ENCODE results near the gene QARS1.

Gene QARS1

GRCh38 chr3:49104427-49105291, at the start of gene QARS1:
Gene QARS1 (minus strand): TSS chr3:49104757. CDS start chr3:49104733, 24 bp downstream.
- peak; percentile 68 to 82 (median 74) for DNase-seq

GRCh38 chr3:49153349-49153912, 48.9 kb upstream of the QARS1 start:
- DNase-seq, result no peak

- DNase-seq, result no peak
Measured at GRCh38 chr3:49151610-49152009, 47.1 kb upstream of the QARS1 start.

GRCh38 chr3:49148159-49148558, 43.6 kb upstream of the QARS1 start:
- DNase-seq, result no peak

GRCh38 chr3:49140080-49140479, 35.5 kb upstream of the QARS1 start:
- DNase-seq, result no peak

GRCh38 chr3:49135499-49135898, 30.9 kb upstream of the QARS1 start:
- DNase-seq, result no peak

GRCh38 chr3:49134471-49135265, 30.1 kb upstream of the QARS1 start:
- DNase-seq, result no peak

- DNase-seq, result no peak
Measured at GRCh38 chr3:49133226-49133951, 28.8 kb upstream of the QARS1 start.

GRCh38 chr3:49132437-49133225, 28.1 kb upstream of the QARS1 start, which contains the start of gene LAMB2:
Gene LAMB2 (minus strand): TSS chr3:49133050. CDS start chr3:49132867, 183 bp downstream.
- DNase-seq, result no peak

GRCh38 chr3:49132073-49132436, 27.5 kb upstream of the QARS1 start:
- no peak for DNase-seq

- DNase-seq, result no peak
Measured at GRCh38 chr3:49131576-49131975, 27.0 kb upstream of the QARS1 start.

GRCh38 chr3:49131040-49131439, 26.5 kb upstream of the QARS1 start:
- DNase-seq, result no peak

GRCh38 chr3:49124991-49125670, 20.6 kb upstream of the QARS1 start:
- DNase-seq, result no peak

- DNase-seq, result no peak
Measured at GRCh38 chr3:49124203-49124602, 19.6 kb upstream of the QARS1 start.

GRCh38 chr3:49123687-49124086, 19.1 kb upstream of the QARS1 start:
- no peak for DNase-seq

- DNase-seq, result no peak
Measured at GRCh38 chr3:49122886-49123545, 18.5 kb upstream of the QARS1 start.

- DNase-seq, result no peak
Measured at GRCh38 chr3:49122451-49122850, 17.9 kb upstream of the QARS1 start.

GRCh38 chr3:49122022-49122421, 17.5 kb upstream of the QARS1 start:
- no peak for DNase-seq

- no peak for DNase-seq
Measured at GRCh38 chr3:49121132-49121736, 16.7 kb upstream of the QARS1 start.

- peak; percentile 74 to 93 (median 86) for DNase-seq
Measured at GRCh38 chr3:49120438-49121131, 16.0 kb upstream of the QARS1 start, which contains the start of gene USP19. Gene USP19 (minus strand): TSS chr3:49120823. CDS start chr3:49119145, 1,678 bp downstream.
